HepG2 (cell line): ENCODE results near the gene SIN3A. TPM values are rescaled to one million over a fixed set of nuclear protein-coding genes. Genes with fewer than 3 reads are reported as not detected.

Source experiments
- ADNP ChIP-seq: sonication (generic); formaldehyde crosslinking; IDR thresholded peaks from 2 replicates; pipeline ENCODE4 v1.4.0; 2020; ENCODE audit warnings: missing genetic modification reagents
- ARHGAP35 ChIP-seq: sonication (generic); formaldehyde crosslinking; IDR thresholded peaks from 2 replicates; pipeline ENCODE4 v1.9.0; 2022; ENCODE audit warnings: mild to moderate bottlenecking, inconsistent platforms, moderate library complexity, missing genetic modification reagents, borderline replicate concordance
- ATF1 ChIP-seq: IDR thresholded peaks from 2 replicates; pipeline ENCODE4 v1.6.1; 2016; ENCODE audit warnings: mild to moderate bottlenecking, control low read depth
- BRCA1 ChIP-seq: sonication (generic); formaldehyde crosslinking; IDR thresholded peaks from 2 replicates; pipeline ENCODE4 v1.4.0; 2020; ENCODE audit warnings: missing genetic modification reagents
- CBX5 ChIP-seq: sonication (generic); formaldehyde crosslinking; IDR thresholded peaks from 2 replicates; pipeline ENCODE4 v1.4.0; 2020; ENCODE audit warnings: missing genetic modification reagents, borderline replicate concordance
- HNF4G ChIP-seq, 2 experiments: sonication (generic) in 1 of 2; formaldehyde crosslinking in 1 of 2; IDR thresholded peaks; 2 replicates each; pipeline versions ENCODE4 v1.4.0 to v1.6.1; 2011 to 2020; ENCODE audit warnings: borderline replicate concordance in 2 of 2, low read depth in 2 of 2, mild to moderate bottlenecking in 2 of 2, low read length in 1 of 2, missing genetic modification reagents in 1 of 2, moderate library complexity in 1 of 2
- NCOA1 ChIP-seq: sonication (generic); formaldehyde crosslinking; IDR thresholded peaks from 2 replicates; pipeline ENCODE4 v1.9.0; 2021; ENCODE audit warnings: missing genetic modification reagents
- PHB2 ChIP-seq: fragments of 450-650 bp; IDR thresholded peaks from 2 replicates; pipeline ENCODE4 v1.6.1; 2018; ENCODE audit not compliant: partially characterized antibody
- SNRNP70 ChIP-seq: fragments of 200-400 bp; formaldehyde crosslinking; IDR thresholded peaks from 2 replicates; pipeline ENCODE4 v1.6.1; 2017; ENCODE audit warnings: mild to moderate bottlenecking, low read depth, low read length, moderate library complexity
- SP2 ChIP-seq: sonication (generic); formaldehyde crosslinking; IDR thresholded peaks from 2 replicates; pipeline ENCODE4 v1.5.1; 2020; ENCODE audit warnings: mild to moderate bottlenecking, missing genetic modification reagents
- SRF ChIP-seq: IDR thresholded peaks from 2 replicates; pipeline ENCODE4 v1.6.1; 2011; ENCODE audit warnings: mild to moderate bottlenecking, low read depth, low read length, moderate library complexity
- SRSF9 ChIP-seq: fragments of 200-400 bp; formaldehyde crosslinking; IDR thresholded peaks from 2 replicates; pipeline ENCODE4 v1.6.1; 2018; ENCODE audit warnings: borderline replicate concordance, mild to moderate bottlenecking, low read depth, low read length; ENCODE audit not compliant: insufficient read depth, poor library complexity, severe bottlenecking
- TEAD2 ChIP-seq: sonication (generic); formaldehyde crosslinking; IDR thresholded peaks from 2 replicates; pipeline ENCODE4 v1.9.0; 2021; ENCODE audit warnings: missing genetic modification reagents
- THAP11 ChIP-seq: IDR thresholded peaks from 2 replicates; pipeline ENCODE4 v1.6.1; 2016; ENCODE audit warnings: missing biosample characterization, missing genetic modification reagents
- TMF1 ChIP-seq: sonication (generic); formaldehyde crosslinking; IDR thresholded peaks from 2 replicates; pipeline ENCODE4 v1.8.1; 2022; ENCODE audit warnings: low read depth, missing genetic modification reagents
- WIZ ChIP-seq: sonication (generic); formaldehyde crosslinking; IDR thresholded peaks from 2 replicates; pipeline ENCODE4 v1.5.1; 2020; ENCODE audit warnings: mild to moderate bottlenecking, missing genetic modification reagents
- ZNF136 ChIP-seq: sonication (generic); formaldehyde crosslinking; IDR thresholded peaks from 2 replicates; pipeline ENCODE4 v1.8.1; 2022; ENCODE audit warnings: low read depth, mild to moderate bottlenecking, moderate library complexity, missing genetic modification reagents
- ZNF234 ChIP-seq: sonication (generic); formaldehyde crosslinking; conservative IDR thresholded peaks from 2 replicates; pipeline ENCODE4 v1.5.1; 2020; ENCODE audit warnings: mild to moderate bottlenecking, missing genetic modification reagents
- ZNF256 ChIP-seq: sonication (generic); formaldehyde crosslinking; conservative IDR thresholded peaks from 2 replicates; pipeline ENCODE4 v1.4.0; 2020; ENCODE audit warnings: missing genetic modification reagents
- ZNF570 ChIP-seq: sonication (generic); formaldehyde crosslinking; IDR thresholded peaks from 2 replicates; pipeline ENCODE4 v1.4.0; 2020; ENCODE audit warnings: mild to moderate bottlenecking, missing genetic modification reagents, borderline replicate concordance
- ZZZ3 ChIP-seq: sonication (generic); formaldehyde crosslinking; IDR thresholded peaks from 2 replicates; pipeline ENCODE4 v1.4.0; 2020; ENCODE audit warnings: missing genetic modification reagents, mild to moderate bottlenecking, borderline replicate concordance
- polyA plus RNA-seq, 8 experiments: library from polyadenylated mRNA; depleted of rRNA in 3 of 8; stranded (reverse) in 7 of 8; unstranded in 1 of 8; fragments of >200 nt; fragmentation: Illumina TruSeq in 4 of 8; extraction: Trizol in 4 of 8; gene quantifications; 2 replicates each; pipeline versions ENCODE4 v1.2.1 to v1.2.3, GENCODE V29; 2011 to 2016; ENCODE audit warnings: low read depth in 4 of 8, missing spikeins in 1 of 8, mixed read lengths in 1 of 8; ENCODE audit not compliant: insufficient read depth in 1 of 8
- total RNA-seq, 5 experiments: library from RNA; depleted of rRNA; stranded (reverse); fragments of >200 nt; fragmentation: Illumina TruSeq; extraction: Trizol; gene quantifications; 2 replicates each; pipeline ENCODE4 v1.2.3, GENCODE V29; 2016; ENCODE audit warnings: low read depth in 1 of 5
- TF ChIP-seq, protein P1 (sequence below): sonication (generic); formaldehyde crosslinking; IDR thresholded peaks from 2 replicates; pipeline ENCODE4 v1.5.0; 2020; ENCODE audit warnings: missing genetic modification reagents
- TF ChIP-seq, protein P2 (sequence below): sonication (generic); formaldehyde crosslinking; IDR thresholded peaks from 2 replicates; pipeline ENCODE4 v1.4.0; 2020; ENCODE audit warnings: mild to moderate bottlenecking, missing genetic modification reagents
- TF ChIP-seq, protein P3 (sequence below): sonication (generic); formaldehyde crosslinking; IDR thresholded peaks from 2 replicates; pipeline ENCODE4 v1.4.0; 2020; ENCODE audit warnings: mild to moderate bottlenecking, missing genetic modification reagents
- TF ChIP-seq, protein P4 (sequence below): sonication (generic); formaldehyde crosslinking; IDR thresholded peaks from 2 replicates; pipeline ENCODE4 v1.4.0; 2020; ENCODE audit warnings: missing genetic modification reagents
- TF ChIP-seq, protein P5 (sequence below): sonication (generic); formaldehyde crosslinking; conservative IDR thresholded peaks from 2 replicates; pipeline ENCODE4 v1.4.0; 2020; ENCODE audit warnings: missing genetic modification reagents
- TF ChIP-seq, protein P6 (sequence below): IDR thresholded peaks from 2 replicates; pipeline ENCODE4 v1.6.1; 2012; ENCODE audit warnings: inconsistent platforms

The SIN3A gene
- total and polyA plus RNA-seq, 2 of the 13 experiments (the other 11 are each of a cell fraction or from before 2014, with no cell fraction given): 16.1 to 28.1 TPM

DNA sequence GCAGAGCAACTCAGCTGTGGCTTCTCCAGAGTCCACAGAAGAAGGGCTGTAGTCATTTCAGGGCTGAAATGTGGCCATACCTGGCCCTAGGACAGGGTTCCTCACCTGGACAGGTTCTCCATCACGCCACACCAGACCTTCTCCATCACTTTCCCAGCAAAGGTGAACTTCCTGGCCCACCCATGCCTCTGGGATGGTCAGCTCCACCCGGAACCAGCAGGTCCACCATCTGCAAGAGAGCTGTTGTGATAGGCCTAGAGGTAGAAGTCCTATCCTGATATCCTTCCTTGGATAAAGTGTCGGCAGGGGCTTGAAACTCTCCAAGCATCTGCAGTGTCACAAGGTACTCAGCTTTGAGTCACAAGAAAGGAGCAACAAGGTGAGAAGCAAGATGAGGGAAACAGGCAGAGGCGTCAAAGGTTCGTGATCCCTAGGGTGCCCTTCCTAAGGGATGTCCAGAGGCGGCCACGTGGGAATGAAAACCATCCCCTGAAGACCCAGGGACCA, 84.0 kb downstream of the SIN3A start (continued):
- TF ChIP-seq, protein P1, sequence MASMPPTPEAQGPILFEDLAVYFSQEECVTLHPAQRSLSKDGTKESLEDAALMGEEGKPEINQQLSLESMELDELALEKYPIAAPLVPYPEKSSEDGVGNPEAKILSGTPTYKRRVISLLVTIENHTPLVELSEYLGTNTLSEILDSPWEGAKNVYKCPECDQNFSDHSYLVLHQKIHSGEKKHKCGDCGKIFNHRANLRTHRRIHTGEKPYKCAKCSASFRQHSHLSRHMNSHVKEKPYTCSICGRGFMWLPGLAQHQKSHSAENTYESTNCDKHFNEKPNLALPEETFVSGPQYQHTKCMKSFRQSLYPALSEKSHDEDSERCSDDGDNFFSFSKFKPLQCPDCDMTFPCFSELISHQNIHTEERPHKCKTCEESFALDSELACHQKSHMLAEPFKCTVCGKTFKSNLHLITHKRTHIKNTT (CRISPR knock-in tag): no peak
- no peak for TF ChIP-seq HNF4G (IDR thresholded peaks at IDR 0.05; ENCODE audit: borderline replicate concordance, low read depth, low read length)
- TF ChIP-seq HNF4G (CRISPR knock-in tag; IDR thresholded peaks at IDR 0.05; ENCODE audit: borderline replicate concordance, low read depth): no peak
- TF ChIP-seq, protein P2, sequence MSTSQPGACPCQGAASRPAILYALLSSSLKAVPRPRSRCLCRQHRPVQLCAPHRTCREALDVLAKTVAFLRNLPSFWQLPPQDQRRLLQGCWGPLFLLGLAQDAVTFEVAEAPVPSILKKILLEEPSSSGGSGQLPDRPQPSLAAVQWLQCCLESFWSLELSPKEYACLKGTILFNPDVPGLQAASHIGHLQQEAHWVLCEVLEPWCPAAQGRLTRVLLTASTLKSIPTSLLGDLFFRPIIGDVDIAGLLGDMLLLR: no peak
- TF ChIP-seq SP2 (CRISPR knock-in tag): no peak
- no peak for TF ChIP-seq CBX5 (CRISPR knock-in tag)
- no peak for TF ChIP-seq ZZZ3 (CRISPR knock-in tag)
- TF ChIP-seq SNRNP70: no peak
- no peak for TF ChIP-seq ZNF234 (CRISPR knock-in tag)
- no peak for TF ChIP-seq WIZ
- no peak for TF ChIP-seq ZNF256 (CRISPR knock-in tag)
- TF ChIP-seq, protein P3, sequence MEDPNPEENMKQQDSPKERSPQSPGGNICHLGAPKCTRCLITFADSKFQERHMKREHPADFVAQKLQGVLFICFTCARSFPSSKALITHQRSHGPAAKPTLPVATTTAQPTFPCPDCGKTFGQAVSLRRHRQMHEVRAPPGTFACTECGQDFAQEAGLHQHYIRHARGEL (CRISPR knock-in tag): no peak
- peak; percentile 0; the same call in 1 of the 2 replicates for TF ChIP-seq BRCA1 (CRISPR knock-in tag)
- TF ChIP-seq ATF1 (CRISPR knock-in tag): 0 out of 2 replicates have a peak, but pooled peaks have one; percentile 32
- TF ChIP-seq, protein P4, sequence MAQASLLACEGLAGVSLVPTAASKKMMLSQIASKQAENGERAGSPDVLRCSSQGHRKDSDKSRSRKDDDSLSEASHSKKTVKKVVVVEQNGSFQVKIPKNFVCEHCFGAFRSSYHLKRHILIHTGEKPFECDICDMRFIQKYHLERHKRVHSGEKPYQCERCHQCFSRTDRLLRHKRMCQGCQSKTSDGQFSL: no peak
- TF ChIP-seq, protein P5, sequence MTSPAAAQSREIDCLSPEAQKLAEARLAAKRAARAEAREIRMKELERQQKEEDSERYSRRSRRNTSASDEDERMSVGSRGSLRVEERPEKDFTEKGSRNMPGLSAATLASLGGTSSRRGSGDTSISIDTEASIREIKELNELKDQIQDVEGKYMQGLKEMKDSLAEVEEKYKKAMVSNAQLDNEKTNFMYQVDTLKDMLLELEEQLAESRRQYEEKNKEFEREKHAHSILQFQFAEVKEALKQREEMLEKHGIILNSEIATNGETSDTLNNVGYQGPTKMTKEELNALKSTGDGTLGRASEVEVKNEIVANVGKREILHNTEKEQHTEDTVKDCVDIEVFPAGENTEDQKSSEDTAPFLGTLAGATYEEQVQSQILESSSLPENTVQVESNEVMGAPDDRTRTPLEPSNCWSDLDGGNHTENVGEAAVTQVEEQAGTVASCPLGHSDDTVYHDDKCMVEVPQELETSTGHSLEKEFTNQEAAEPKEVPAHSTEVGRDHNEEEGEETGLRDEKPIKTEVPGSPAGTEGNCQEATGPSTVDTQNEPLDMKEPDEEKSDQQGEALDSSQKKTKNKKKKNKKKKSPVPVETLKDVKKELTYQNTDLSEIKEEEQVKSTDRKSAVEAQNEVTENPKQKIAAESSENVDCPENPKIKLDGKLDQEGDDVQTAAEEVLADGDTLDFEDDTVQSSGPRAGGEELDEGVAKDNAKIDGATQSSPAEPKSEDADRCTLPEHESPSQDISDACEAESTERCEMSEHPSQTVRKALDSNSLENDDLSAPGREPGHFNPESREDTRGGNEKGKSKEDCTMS (CRISPR knock-in tag): no peak
- TF ChIP-seq TEAD2 (CRISPR knock-in tag): no peak
- no peak for TF ChIP-seq THAP11
- TF ChIP-seq ADNP (CRISPR knock-in tag): no peak
- no peak for TF ChIP-seq ARHGAP35
- TF ChIP-seq ZNF570 (CRISPR knock-in tag): no peak
- TF ChIP-seq ZNF136: no peak
- TF ChIP-seq SRF: 0 out of 2 replicates have a peak, but pooled peaks have one; percentile 0
- no peak for TF ChIP-seq TMF1 (CRISPR knock-in tag)
- no peak for TF ChIP-seq NCOA1 (CRISPR knock-in tag)
- TF ChIP-seq PHB2: no peak
- no peak for TF ChIP-seq SRSF9
- TF ChIP-seq, protein P6, sequence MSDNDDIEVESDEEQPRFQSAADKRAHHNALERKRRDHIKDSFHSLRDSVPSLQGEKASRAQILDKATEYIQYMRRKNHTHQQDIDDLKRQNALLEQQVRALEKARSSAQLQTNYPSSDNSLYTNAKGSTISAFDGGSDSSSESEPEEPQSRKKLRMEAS: peak; percentile 90
